SK-N-MC (cell line): ENCODE results near the gene C11orf98.

Experiments used
- EZH2 ChIP-seq: fragments of 200-600 bp; sonication (generic); IDR thresholded peaks from one replicate; pipeline ENCODE4 v1.6.1; 2017; ENCODE audit warnings: antibody characterized with exemption
- FOXP2 ChIP-seq: optimal IDR thresholded peaks from 2 replicates; pipeline ENCODE3; 2011; ENCODE audit warnings: mild to moderate bottlenecking, moderate library complexity; ENCODE audit not compliant: insufficient read depth; ENCODE audit errors: extremely low read length, control extremely low read depth
- POLR2AphosphoS5 ChIP-seq: IDR thresholded peaks from 2 replicates; pipeline ENCODE4 v1.6.1; 2012; ENCODE audit warnings: mild to moderate bottlenecking, low read depth, low read length, borderline replicate concordance

DNA sequence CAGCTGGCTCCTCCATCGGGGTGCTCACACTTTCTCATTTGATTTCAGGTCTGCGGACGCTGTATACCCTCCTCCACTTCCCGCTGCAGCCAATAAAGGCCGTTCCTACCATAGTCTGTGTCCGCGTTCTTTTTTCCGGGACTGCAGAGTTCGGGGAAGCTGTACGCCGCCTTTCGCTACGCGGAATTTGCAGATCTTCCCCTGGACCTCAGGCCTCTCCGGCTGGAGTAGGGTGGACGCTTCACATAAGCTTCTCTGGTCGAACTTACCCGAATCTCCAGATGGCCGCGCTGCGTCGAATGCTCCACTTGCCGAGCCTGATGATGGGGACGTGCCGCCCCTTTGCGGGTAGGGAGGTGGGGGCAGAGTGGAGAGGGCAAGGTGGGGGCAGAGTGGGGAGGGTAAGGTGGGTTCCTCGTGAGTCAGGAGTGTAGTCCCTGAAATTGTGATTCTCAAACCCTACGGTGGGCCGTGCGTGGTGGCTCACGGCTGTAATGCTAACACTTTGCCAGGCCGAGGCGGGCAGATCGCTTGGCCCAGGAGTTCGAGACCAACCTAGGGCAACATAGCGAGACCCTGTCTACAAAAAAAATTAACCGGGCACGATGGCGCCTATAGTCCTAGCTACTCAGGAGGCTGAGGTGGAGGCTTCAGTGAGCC, 719 bp upstream of the C11orf98 start:
- TF ChIP-seq EZH2: no peak
- TF ChIP-seq POLR2AphosphoS5: no peak
- no peak for TF ChIP-seq FOXP2
